GM12878 (cell line): ENCODE data around the gene LONRF3.

Experiments used
- CEBPB ChIP-seq, 2 experiments: fragments of 150-350 bp in 1 of 2; IDR thresholded peaks; 2 replicates each; pipeline ENCODE4 v1.6.1; 2012 to 2014; ENCODE audit warnings: low read depth in 2 of 2, low read length in 2 of 2, borderline replicate concordance in 1 of 2, inconsistent platforms in 1 of 2
- CREB1 ChIP-seq: IDR thresholded peaks from 2 replicates; pipeline ENCODE4 v1.6.1; 2012; ENCODE audit warnings: low read depth, mild to moderate bottlenecking, inconsistent platforms
- HDAC2 ChIP-seq: fragments of 200-600 bp; sonication (generic); IDR thresholded peaks from 2 replicates; pipeline ENCODE4 v1.6.1; 2017
- NFIC ChIP-seq: IDR thresholded peaks from 2 replicates; pipeline ENCODE4 v1.6.1; 2012; ENCODE audit warnings: low read depth, mild to moderate bottlenecking, inconsistent platforms, low read length, moderate library complexity
- NFYB ChIP-seq: IDR thresholded peaks from 2 replicates; pipeline ENCODE4 v1.6.1; 2011; ENCODE audit warnings: low read depth, mild to moderate bottlenecking, low read length, improper control_type of control experiment, moderate library complexity; ENCODE audit not compliant: insufficient read depth
- NRF1 ChIP-seq: conservative IDR thresholded peaks from 2 replicates; pipeline ENCODE4 v1.6.1; 2011; ENCODE audit warnings: mild to moderate bottlenecking, low read depth, low read length, improper control_type of control experiment
- POLR2AphosphoS2 ChIP-seq: IDR thresholded peaks from 2 replicates; pipeline ENCODE4 v1.6.1; 2011; ENCODE audit warnings: low read depth, mild to moderate bottlenecking, low read length, improper control_type of control experiment, moderate library complexity
- SIN3A ChIP-seq: IDR thresholded peaks from 2 replicates; pipeline ENCODE4 v1.6.1; 2012; ENCODE audit warnings: low read depth, low read length, improper control_type of control experiment
- TF ChIP-seq, protein P1 (sequence below): IDR thresholded peaks from 2 replicates; pipeline ENCODE4 v1.6.1; 2012; ENCODE audit warnings: low read depth, low read length, improper control_type of control experiment
- TF ChIP-seq, protein P2 (sequence below): IDR thresholded peaks from 2 replicates; pipeline ENCODE4 v1.6.1; 2012; ENCODE audit warnings: low read depth, low read length, improper control_type of control experiment
- TF ChIP-seq, protein P3 (sequence below): fragments of 450-650 bp; formaldehyde crosslinking; IDR thresholded peaks from 2 replicates; pipeline ENCODE4 v1.4.0; 2022; ENCODE audit warnings: mild to moderate bottlenecking, moderate library complexity
- TF ChIP-seq, protein P4 (sequence below), 3 experiments: IDR thresholded peaks in 2 of 3; conservative IDR thresholded peaks in 1 of 3; 2 replicates each; pipeline ENCODE4 v1.5.1; 2011; ENCODE audit warnings: low read depth in 3 of 3, low read length in 3 of 3, mild to moderate bottlenecking in 3 of 3, control low read depth in 2 of 3, moderate library complexity in 2 of 3, inconsistent platforms in 1 of 3, mixed read lengths in 1 of 3; ENCODE audit not compliant: control insufficient read depth in 2 of 3, insufficient read depth in 1 of 3; ENCODE audit errors: extremely low read depth in 1 of 3
- TF ChIP-seq, protein P5 (sequence below): fragments of 450-650 bp; IDR thresholded peaks from 2 replicates; pipeline ENCODE4 v1.6.1; 2017; ENCODE audit warnings: mild to moderate bottlenecking, moderate library complexity

DNA sequence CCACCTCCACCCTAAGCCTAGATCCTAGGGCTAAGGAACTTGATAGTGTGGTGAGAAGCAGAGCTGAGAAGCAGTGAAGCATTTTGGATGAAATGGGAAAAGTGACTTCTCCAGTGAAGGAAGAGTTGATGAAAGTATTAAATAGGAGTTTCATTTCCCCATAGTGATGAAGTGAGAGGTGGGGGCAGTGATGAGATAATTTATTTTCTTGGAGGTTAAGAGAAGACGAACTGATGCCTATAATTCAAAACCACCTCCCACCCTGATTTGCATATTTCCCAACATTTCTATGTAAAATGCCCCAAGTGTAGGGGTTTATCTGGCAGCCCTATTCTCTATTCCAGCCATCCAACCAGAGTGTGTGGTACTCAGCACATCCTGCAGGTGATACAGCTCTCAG lies 6.3 kb downstream of the LONRF3 start:
- TF ChIP-seq NFIC (no peak), SIN3A (no peak), NFYB (no peak), HDAC2 (no peak), CREB1 (no peak), NRF1 (no peak), CEBPB (IDR thresholded peaks at IDR 0.05; ENCODE audit: borderline replicate concordance in 1 of 2, low read depth in 2 of 2, low read length in 2 of 2) (no peak), POLR2AphosphoS2 (no peak)
- TF ChIP-seq, protein P1, sequence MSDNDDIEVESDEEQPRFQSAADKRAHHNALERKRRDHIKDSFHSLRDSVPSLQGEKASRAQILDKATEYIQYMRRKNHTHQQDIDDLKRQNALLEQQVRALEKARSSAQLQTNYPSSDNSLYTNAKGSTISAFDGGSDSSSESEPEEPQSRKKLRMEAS, result no peak
- TF ChIP-seq, protein P2, sequence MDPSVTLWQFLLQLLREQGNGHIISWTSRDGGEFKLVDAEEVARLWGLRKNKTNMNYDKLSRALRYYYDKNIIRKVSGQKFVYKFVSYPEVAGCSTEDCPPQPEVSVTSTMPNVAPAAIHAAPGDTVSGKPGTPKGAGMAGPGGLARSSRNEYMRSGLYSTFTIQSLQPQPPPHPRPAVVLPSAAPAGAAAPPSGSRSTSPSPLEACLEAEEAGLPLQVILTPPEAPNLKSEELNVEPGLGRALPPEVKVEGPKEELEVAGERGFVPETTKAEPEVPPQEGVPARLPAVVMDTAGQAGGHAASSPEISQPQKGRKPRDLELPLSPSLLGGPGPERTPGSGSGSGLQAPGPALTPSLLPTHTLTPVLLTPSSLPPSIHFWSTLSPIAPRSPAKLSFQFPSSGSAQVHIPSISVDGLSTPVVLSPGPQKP, result no peak
- TF ChIP-seq, protein P3, sequence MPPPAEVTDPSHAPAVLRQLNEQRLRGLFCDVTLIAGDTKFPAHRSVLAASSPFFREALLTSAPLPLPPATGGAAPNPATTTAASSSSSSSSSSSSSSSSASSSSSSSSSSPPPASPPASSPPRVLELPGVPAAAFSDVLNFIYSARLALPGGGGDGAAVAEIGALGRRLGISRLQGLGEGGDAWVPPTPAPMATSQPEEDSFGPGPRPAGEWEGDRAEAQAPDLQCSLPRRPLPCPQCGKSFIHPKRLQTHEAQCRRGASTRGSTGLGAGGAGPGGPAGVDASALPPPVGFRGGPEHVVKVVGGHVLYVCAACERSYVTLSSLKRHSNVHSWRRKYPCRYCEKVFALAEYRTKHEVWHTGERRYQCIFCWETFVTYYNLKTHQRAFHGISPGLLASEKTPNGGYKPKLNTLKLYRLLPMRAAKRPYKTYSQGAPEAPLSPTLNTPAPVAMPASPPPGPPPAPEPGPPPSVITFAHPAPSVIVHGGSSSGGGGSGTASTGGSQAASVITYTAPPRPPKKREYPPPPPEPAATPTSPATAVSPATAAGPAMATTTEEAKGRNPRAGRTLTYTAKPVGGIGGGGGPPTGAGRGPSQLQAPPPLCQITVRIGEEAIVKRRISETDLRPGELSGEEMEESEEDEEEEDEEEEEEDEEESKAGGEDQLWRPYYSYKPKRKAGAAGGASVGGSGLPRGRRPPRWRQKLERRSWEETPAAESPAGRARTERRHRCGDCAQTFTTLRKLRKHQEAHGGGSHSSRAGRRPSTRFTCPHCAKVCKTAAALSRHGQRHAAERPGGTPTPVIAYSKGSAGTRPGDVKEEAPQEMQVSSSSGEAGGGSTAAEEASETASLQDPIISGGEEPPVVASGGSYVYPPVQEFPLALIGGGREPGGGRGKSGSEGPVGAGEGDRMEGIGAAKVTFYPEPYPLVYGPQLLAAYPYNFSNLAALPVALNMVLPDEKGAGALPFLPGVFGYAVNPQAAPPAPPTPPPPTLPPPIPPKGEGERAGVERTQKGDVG (CRISPR knock-in tag), result no peak
- TF ChIP-seq, protein P4, sequence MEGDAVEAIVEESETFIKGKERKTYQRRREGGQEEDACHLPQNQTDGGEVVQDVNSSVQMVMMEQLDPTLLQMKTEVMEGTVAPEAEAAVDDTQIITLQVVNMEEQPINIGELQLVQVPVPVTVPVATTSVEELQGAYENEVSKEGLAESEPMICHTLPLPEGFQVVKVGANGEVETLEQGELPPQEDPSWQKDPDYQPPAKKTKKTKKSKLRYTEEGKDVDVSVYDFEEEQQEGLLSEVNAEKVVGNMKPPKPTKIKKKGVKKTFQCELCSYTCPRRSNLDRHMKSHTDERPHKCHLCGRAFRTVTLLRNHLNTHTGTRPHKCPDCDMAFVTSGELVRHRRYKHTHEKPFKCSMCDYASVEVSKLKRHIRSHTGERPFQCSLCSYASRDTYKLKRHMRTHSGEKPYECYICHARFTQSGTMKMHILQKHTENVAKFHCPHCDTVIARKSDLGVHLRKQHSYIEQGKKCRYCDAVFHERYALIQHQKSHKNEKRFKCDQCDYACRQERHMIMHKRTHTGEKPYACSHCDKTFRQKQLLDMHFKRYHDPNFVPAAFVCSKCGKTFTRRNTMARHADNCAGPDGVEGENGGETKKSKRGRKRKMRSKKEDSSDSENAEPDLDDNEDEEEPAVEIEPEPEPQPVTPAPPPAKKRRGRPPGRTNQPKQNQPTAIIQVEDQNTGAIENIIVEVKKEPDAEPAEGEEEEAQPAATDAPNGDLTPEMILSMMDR (IDR thresholded peaks at IDR 0.05 in 2 of 3, conservative IDR thresholded peaks at IDR 0.05 in 1 of 3; ENCODE audit: control insufficient read depth in 2 of 3, extremely low read depth in 1 of 3, insufficient read depth in 1 of 3, low read depth in 3 of 3, low read length in 3 of 3), result no peak
- TF ChIP-seq, protein P5, sequence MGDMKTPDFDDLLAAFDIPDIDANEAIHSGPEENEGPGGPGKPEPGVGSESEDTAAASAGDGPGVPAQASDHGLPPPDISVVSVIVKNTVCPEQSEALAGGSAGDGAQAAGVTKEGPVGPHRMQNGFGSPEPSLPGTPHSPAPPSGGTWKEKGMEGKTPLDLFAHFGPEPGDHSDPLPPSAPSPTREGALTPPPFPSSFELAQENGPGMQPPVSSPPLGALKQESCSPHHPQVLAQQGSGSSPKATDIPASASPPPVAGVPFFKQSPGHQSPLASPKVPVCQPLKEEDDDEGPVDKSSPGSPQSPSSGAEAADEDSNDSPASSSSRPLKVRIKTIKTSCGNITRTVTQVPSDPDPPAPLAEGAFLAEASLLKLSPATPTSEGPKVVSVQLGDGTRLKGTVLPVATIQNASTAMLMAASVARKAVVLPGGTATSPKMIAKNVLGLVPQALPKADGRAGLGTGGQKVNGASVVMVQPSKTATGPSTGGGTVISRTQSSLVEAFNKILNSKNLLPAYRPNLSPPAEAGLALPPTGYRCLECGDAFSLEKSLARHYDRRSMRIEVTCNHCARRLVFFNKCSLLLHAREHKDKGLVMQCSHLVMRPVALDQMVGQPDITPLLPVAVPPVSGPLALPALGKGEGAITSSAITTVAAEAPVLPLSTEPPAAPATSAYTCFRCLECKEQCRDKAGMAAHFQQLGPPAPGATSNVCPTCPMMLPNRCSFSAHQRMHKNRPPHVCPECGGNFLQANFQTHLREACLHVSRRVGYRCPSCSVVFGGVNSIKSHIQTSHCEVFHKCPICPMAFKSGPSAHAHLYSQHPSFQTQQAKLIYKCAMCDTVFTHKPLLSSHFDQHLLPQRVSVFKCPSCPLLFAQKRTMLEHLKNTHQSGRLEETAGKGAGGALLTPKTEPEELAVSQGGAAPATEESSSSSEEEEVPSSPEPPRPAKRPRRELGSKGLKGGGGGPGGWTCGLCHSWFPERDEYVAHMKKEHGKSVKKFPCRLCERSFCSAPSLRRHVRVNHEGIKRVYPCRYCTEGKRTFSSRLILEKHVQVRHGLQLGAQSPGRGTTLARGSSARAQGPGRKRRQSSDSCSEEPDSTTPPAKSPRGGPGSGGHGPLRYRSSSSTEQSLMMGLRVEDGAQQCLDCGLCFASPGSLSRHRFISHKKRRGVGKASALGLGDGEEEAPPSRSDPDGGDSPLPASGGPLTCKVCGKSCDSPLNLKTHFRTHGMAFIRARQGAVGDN, result no peak
